HG03103 (cell line): ENCODE results near the gene KRT31.
"Not testable (repeated sequence)": the region's sequence is repeated elsewhere in the genome, so short reads cannot be mapped to it uniquely, and the experiment has no call there.

Experiments used
- ATAC-seq: cut with Tn5 transposase; IDR thresholded peaks from one replicate; pipeline ENCODE4 v1.9.1; 2021; ENCODE audit warnings: low read depth; ENCODE audit not compliant: unreplicated experiment

Gene KRT31

DNA sequence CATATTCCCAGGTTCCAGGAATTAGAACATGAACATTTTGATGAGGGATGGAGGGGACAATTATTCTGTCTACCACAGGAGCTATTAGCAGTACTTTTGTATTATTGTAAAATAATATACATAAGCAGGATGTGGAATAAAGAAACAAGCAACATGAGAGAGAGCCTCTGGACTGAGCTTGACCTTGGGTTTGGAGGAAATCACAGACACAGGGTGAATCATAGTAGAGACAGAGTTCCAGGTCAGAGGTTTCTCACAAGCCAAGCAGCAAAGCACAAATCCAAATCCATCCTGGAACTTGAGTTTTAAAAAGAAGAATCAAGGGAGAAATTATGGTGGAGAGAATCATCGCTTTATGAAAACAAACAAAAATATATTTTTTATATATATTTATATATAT lies 5.1 kb downstream of the KRT31 start:
- no peak for ATAC-seq

DNA sequence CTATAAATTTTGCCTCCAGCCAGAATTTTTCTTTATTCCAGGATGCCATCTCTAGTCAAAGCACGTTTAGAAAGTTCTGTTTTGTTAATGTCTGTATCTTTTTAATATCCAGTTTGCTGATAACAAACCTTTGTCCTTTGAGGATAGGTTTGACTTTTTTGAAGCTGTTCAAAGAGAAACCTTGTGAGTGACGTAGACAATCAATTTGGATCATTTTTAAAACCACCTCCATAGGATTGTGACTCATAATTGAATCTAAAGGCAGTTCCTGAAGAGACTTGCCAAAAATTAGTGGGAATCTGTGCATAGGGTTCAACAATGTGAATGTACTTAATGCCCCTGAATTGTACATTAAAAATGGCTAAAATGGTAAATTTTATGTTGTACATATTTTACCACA lies 5.9 kb downstream of the KRT31 start:
- no peak for ATAC-seq

DNA sequence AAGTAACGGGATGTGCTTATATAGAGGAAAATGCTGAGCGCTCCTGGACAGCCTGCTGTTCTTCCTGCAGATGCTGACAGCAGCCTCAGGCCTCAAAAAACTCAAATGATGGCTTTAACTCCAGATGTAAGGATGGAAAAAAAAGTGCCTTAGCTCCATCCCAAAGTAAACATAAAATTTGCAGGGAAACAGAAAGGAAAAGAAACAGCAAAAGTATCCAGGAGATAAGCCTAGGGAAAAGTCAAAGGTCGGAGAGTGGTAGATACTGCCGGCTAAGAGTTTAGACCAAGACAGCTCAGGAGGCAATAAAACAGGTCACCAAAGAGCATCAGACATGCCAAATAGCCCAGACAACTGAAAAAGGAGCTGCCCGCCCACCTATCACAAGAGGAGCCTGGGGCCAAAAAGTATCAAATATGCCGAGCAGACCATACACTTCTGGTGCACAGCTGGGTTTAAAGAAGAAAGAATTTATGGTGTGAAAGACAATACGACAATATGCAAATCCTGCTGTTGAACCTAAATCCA lies 6.9 kb downstream of the KRT31 start:
- no peak for ATAC-seq

DNA sequence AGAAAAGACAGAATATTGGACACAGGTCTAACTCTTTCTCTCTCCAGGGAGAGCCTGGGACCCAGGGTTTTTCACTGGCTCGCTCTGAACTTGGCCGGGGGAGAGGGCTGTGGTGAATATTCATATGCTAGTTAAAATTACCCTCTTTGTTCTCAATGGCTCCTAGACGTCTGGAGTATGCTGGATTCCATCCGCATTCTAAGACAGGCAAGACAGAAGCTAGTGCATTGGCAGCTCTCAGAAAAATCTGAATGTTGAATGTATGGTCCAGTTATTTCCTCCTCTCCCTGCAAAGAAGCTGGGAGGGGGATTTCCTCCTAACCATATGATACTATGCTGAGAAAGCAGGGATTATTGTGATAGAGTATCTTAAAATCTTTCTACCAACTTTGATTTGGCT lies 9.7 kb downstream of the KRT31 start:
- no peak for ATAC-seq

DNA sequence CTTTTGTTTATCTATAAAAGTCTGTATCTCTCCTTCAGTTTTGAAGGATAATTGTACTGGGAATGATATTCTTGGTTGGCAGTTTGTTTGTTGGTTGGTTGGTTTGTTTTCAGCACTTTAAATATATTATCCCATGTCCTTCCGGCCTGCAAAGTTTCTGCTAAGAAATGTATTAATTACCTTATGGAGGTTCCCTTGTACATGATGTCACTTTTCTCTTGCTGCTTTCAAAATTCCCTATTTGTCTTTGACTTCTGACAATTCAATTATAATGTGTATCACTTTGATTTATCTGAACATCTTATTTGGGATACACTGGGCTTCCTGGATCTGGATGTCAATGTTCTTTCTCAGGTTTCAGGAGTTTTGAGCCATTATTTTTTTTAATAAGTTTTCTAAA lies 11.2 kb downstream of the KRT31 start:
- ATAC-seq = no peak

DNA sequence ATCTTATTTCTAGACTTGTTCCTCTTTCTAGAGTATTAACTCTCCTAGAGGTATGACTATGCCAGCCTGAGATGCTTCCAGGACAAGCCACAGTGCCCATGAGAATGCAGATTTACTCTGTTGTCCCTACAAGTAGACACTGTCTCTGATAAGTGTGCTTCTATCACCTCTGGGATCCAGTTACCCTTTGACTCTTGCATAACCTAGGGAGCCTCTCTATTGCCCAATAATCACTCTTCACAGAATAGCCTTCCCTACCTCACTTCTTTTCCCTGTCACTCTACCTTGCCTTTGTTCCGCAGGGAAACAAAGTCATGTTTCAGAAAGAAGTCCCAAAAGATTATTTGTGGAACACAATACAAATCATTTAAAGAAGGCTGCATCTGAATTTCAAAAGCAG lies 13.7 kb downstream of the KRT31 start:
- no peak for ATAC-seq

DNA sequence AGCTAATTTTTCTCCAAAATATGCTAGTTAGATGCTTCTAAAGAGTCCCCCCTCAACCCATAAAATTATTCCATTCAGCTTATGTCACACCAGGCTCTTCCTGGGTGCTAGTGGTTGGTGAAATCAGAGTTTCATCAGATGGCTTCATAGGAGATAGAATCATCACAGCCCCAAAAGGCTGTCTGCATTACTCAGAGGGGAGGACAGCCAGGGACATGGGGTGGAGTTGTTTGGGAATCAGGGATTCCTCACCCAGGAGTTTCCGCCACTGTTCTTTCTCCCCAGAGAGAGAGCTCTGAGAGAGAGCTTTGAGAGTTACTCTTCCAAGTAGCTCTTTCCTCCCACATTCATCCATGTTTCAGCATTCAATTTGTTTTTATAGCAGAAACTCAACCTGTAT lies 15.0 kb downstream of the KRT31 start:
- no peak for ATAC-seq

DNA sequence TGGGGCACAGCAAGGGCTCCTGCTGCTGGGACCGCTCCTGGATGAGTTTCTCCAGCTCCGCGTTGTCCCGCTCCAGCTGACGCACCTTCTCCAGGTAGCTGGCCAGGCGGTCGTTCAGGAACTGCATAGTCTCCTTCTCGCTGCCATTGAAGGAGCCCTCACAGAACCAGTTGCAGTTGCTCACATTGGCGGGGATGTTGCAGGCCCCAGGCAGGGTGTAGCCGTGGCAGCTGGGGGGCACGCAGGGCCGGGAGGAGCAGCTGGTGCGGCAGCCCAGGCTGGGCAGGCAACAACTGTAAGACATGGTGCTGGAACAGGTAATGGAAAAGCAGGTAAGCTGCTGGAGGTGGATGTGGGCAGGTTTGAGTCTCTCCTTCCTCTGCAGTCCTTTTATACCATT lies 15.5 kb downstream of the KRT31 start, which contains the start of gene KRT34:
Gene KRT34 (minus strand): TSS at position 364 of the 400 bp plus-strand sequence. CDS start 60 bp downstream, at position 304.
- ATAC-seq = not testable (repeated sequence)

DNA sequence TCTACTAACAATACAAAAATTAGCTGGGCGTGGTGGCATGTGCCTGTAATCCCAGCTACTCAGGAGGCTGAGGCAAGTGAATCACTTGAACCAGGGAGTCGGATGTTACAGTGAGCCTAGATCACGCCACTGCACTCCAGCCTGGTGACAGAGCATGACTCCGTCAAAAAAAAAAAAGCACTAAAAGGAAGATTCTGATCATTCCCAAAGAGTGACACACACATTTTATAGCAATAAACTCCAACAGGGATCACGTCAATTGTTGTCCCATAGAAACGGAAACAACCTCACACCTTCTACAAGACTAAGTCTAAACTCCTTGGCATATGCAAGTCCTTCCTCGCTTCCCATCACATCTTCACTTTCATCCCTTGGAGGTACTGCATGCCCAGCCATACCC lies 17.3 kb downstream of the KRT31 start:
- ATAC-seq = not testable (repeated sequence)

DNA sequence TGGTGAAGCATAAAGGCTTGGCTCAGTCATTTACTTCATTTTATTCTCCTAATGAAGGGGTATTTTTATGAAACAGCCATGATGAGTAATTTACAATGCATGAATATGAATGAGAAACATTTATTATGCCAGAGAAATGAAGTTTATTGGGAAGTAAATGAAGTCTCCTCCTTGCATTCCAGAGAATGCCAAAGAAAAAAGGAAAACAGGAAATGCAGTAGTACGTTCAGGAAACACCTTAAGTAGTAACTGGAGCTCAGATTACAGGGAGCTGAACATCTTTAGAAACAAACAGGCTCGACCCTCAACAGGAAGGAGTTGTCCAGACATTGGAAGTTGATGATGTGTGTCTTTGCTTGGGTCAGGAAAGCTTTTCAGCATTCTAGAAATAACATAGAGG lies 19.9 kb downstream of the KRT31 start:
- ATAC-seq = no peak

DNA sequence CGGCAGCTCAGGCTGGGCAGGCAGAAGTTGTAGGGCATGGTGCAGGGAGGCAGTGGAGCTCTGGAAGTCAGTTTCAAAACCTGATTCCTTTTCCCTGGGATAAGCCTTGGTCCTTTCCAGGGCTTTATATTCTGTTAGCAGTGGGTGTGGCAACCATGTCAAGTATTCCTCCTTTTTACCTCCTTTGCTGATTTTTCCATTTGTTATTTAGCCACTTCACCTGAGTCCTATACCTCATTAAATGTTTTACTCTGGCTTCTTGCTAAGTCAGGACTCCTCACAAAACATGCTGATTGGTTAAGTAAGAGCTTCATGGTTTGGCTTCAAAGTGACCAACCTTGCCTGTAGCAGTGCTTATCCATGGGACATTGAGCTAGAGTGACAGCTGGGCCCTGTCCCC lies 27.7 kb downstream of the KRT31 start, which contains the start of gene KRT33B:
Gene KRT33B (minus strand): TSS at position 101 of the 400 bp plus-strand sequence. CDS start 63 bp downstream, at position 38.
- ATAC-seq = no peak

DNA sequence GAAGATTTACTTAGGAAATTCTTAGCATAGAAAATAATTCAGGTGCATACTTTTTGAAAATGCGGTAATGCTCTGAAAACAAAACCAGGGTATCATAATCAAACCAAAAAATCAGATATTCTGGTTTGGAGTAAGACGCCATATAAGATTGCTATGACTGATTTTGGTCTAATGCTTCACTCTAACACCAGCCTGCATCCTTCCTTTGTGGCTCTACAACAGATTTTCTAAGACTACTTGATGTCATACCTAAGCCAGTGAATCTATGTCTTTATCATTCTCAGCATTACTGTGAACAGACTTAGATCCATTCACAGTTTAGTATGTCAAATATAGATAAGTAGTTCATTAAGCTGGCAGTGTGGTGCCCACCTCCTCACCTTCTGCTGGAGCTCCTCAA lies 28.4 kb downstream of the KRT31 start:
- ATAC-seq = no peak

DNA sequence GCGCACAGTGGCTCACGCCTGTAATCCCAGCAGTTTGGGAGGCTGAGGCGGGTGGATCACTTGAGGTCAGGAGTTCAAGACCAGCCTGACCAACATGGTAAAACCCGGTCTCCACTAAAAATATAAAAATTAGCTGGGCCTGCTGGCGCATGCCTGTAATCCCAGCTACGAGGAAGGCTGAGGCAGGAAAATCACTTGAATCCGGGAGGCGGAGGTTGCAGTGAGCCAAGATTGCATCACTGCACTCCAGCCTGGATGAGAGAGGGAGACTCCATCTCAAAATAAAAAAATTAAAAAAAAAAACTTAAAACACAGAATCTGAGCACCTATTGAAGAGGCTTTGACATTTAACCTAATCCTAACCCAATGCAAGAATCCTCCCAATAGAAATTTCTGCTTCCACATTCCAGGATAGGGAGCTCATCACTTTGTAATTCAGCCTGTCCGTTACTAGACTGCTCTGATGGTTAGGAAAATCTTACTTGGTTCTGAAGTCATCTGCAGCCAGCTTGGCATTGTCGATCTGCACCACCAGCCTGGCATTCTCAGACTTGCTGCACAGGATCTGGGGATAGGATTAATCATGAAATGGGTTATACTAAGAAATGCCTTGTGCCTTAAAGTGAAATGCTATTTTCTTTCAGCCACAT lies 29.9 kb downstream of the KRT31 start:
- ATAC-seq = no peak

DNA sequence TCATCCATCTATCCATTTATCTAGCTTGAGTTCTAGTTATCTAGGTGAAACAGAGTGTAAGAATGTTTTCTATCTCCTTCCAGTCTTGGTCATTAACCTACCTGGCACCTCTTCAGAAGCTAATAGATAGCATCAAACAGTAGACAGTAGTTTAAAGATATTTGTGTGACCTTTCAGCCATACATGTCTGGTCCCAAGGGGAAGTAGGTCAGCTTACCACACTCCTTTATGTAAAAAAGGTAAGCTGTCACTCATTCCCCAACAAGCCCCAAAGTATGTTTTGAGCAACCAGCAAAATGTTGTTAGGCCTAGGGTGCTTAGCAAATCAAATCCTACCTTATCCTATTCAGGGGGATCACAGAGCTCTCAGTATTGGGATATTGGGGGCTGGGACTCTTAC lies 31.3 kb downstream of the KRT31 start:
- no peak for ATAC-seq

DNA sequence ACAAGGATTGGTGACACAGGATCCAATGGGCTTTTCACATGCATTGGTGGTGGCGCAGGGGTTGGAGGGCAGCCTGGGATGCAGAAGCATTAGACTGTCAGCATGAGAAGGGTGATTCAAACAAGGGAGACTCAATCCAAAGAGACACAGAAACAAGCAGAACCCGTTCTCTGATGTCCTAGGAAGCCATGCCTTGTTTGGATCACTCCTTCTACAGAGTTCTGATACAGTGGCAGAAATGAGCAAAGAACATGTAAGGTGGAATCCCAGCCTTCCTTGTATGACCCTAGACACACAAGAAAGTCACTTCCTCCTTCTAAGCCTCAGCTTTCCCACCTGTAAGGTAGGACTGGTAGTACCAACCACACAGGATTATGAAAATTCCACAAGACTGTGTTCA lies 33.5 kb downstream of the KRT31 start:
- ATAC-seq = no peak

DNA sequence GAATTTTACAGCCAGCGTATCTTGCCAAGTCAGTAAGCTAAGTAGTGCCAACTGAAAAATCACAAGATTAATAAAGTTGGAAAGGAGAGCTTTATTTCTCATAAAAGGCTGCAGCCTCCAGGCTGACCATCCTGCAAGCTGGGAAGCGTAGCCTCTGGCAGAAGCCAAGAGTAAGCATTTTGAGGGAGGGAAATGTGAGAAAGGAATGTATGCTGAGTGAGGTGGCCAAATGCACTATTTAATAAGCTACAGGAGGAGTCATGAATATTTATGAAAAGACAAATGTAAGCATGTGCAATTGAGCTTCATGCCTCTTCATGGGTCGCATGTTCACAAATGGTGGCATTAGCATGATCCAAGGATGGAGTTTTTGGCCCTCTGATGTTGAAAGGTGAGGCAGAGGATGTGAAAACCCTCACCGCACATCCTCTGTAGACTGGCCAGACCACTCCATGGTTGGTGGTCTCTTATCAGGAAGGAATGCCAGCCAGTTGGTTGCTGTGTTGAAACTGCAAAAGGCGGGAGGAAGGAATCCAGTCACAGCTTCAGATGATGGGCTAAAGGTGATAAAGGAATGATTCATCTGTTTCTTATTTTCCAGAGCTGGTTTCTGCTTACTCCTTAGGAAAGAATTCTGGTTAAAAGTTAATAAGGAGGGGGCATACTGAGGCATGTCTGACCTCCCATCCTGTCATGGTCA lies 37.0 kb downstream of the KRT31 start:
- ATAC-seq = no peak

DNA sequence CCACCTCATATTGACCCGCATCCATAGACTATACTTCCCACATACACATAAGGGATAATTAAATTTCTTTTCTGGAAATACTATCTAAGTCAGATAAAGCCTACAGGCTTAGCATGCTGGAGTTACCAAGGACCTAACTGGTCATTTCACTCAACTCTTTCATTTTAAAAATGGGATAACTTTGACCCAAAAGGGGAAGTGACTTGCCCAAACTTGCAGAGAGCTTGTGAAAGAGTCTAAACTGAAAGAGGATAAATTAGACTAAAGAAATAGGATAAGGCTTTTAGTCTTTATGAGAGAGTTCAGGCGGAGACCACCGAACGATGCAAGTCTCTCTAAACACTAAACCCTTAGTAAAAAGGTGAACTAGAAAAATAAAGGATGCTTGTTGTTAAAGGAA lies 42.9 kb downstream of the KRT31 start:
- ATAC-seq = no peak

DNA sequence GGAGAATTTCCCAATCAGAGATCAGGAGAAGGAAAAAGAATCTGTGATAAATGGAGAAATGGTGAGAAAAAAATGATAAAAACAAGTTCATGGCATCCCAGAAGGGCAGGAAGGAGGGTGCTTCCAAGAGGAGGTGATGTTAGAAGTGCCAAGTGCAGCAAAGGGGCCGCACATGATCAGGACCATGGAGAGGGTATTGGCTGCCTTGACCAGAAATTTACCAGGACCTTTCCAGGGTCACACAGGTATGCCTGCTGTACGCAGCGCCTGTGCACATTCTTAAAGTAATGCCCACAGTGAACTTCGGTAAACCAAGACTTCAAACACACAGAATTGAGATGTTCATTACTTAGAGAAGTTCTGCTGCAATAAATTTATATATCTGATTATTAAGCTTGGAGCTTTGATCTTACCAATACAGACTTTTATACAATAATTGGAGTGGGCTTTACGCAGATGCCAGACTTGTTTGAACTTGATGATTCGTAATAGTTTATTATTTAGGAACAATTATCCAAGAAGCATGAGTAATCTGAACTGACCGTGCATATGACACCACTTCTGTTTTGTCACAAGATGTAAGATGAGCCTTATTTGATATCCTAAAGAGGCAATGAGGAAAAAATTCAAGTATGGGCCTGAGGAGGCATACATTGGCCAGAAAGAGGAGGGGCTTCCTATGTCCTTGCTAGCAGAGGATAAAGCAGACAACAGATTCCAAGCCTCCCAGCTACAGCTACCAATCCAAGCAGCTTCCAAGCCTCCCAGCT lies 44.6 kb downstream of the KRT31 start:
- no peak for ATAC-seq

DNA sequence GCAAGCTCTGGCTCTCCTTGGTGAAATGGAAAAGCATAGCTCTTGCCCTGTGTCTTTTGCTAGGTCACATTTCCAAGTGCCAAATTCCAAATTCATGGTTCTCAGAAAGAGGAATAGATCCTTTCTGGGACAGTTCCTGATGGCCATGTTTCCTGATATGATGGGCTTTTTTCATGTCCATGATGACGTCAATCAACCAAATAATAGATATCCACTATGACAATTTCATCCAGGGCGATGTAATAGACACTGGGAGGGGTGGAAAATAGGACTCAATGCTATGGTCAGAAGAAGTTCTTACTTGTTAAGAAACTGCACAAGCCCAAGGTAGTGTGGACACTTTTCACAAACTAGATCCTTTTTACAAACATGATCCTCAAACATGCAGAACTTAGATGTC lies 46.2 kb downstream of the KRT31 start:
- no peak for ATAC-seq

DNA sequence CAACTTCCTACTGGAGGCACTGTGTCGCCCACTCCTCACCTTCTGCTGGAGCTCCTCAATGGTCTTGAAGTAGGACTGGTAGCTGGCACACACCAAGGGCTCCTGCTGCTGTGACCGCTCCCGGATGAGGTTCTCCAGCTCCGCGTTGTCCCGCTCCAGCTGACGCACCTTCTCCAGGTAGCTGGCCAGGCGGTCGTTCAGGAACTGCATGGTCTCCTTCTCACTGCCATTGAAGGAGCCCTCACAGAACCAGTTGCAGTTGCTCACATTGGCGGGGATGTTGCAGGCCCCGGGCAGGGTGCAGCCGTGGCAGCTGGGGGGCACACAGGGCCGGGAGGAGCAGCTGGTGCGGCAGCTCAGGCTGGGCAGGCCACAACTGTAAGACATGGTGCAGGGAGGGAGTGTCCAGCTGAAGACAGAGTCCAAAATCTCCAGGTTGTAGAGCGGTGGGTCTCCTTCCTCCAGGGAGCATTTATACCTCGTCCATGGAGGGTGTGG lies 47.0 kb downstream of the KRT31 start, which contains the start of gene KRT33A:
Gene KRT33A (minus strand): TSS at position 448 of the 498 bp plus-strand sequence. CDS start 61 bp downstream, at position 387.
- ATAC-seq = not testable (repeated sequence)
